ENCODE data around the gene PRDM10. TPM values are rescaled to one million over a fixed set of nuclear protein-coding genes. Genes with fewer than 3 reads are reported as not detected.

Gene PRDM10
- total and polyA plus RNA-seq, 10 of the 15 experiments (the other 5 are each of a cell fraction or from before 2014, with no cell fraction given): 0.93 to 6.2 (median 4.1) TPM

GRCh38 chr11:129974672-129975071 lies 28.0 kb downstream of the PRDM10 start:
- Histone ChIP-seq H3K4me1 (ENCODE audit: control insufficient read depth, insufficient read depth, low read length) (peaks cover 6% of the 10 kb centered on the region; the same call in 1 of the 2 replicates), H3K27ac (ENCODE audit: control insufficient read depth, insufficient read depth) (no peak overlapping the region), H3K36me3 (ENCODE audit: control insufficient read depth in 2 of 2, insufficient read depth in 2 of 2, low read length in 1 of 2) (no peaks in the 10 kb centered on the region), H2AFZ (ENCODE audit: control insufficient read depth, low read depth, low read length) (no peak overlapping the region), H3K79me2 (ENCODE audit: control insufficient read depth, insufficient read depth, low read length) (no peaks in the 10 kb centered on the region), H3K9me3 (replicated peaks; ENCODE audit: control insufficient read depth, insufficient read depth, low read length) (no peaks in the 10 kb centered on the region), H3K27me3 (replicated peaks in 1 of 2; ENCODE audit: control insufficient read depth in 2 of 2, insufficient read depth in 2 of 2, low read length in 1 of 2) (no peaks in the 10 kb centered on the region), H4K20me1 (ENCODE audit: control insufficient read depth, insufficient read depth) (no peaks in the 10 kb centered on the region), H3K4me2 (ENCODE audit: control insufficient read depth, insufficient read depth) (no peak overlapping the region), H3K4me3 (no peak overlapping the region), H3K9ac (ENCODE audit: control insufficient read depth, insufficient read depth, low read length) (no peak overlapping the region)
- in situ Hi-C loops (cut with MboI): no loop called here
- SMC1A ChIA-PET (ENCODE audit: uncharacterized antibody, unreplicated experiment): no interaction called here
- ATAC-seq (no peak), FAIRE-seq (no peak), DNase-seq (ENCODE audit: low read depth, low spot score) (no peak)
- BruUV-seq (replicated peaks): no TSS peak
- TF ChIP-seq, protein P1, sequence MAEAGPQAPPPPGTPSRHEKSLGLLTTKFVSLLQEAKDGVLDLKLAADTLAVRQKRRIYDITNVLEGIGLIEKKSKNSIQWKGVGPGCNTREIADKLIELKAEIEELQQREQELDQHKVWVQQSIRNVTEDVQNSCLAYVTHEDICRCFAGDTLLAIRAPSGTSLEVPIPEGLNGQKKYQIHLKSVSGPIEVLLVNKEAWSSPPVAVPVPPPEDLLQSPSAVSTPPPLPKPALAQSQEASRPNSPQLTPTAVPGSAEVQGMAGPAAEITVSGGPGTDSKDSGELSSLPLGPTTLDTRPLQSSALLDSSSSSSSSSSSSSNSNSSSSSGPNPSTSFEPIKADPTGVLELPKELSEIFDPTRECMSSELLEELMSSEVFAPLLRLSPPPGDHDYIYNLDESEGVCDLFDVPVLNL (IDR thresholded peaks at IDR 0.05; ENCODE audit: low read depth, low read length): no peak
- no peak for TF ChIP-seq POLR2AphosphoS5 (IDR thresholded peaks at IDR 0.05; ENCODE audit: low read length)
- TF ChIP-seq EED (IDR thresholded peaks at IDR 0.05; ENCODE audit: low read depth): no peak
- TF ChIP-seq SUPT20H (IDR thresholded peaks at IDR 0.05; ENCODE audit: borderline replicate concordance, control insufficient read depth, low read depth, low read length): no peak
- no peak for TF ChIP-seq ATF7 (IDR thresholded peaks at IDR 0.05; ENCODE audit: low read depth)
- TF ChIP-seq, protein P2, sequence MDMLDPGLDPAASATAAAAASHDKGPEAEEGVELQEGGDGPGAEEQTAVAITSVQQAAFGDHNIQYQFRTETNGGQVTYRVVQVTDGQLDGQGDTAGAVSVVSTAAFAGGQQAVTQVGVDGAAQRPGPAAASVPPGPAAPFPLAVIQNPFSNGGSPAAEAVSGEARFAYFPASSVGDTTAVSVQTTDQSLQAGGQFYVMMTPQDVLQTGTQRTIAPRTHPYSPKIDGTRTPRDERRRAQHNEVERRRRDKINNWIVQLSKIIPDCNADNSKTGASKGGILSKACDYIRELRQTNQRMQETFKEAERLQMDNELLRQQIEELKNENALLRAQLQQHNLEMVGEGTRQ (IDR thresholded peaks at IDR 0.05; ENCODE audit: borderline replicate concordance, low read depth, low read length): no peak
- TF ChIP-seq LARP7 (IDR thresholded peaks at IDR 0.05): no peak
- TF ChIP-seq RUNX3 (IDR thresholded peaks at IDR 0.05; ENCODE audit: low read length): no peak
- TF ChIP-seq, protein P3, sequence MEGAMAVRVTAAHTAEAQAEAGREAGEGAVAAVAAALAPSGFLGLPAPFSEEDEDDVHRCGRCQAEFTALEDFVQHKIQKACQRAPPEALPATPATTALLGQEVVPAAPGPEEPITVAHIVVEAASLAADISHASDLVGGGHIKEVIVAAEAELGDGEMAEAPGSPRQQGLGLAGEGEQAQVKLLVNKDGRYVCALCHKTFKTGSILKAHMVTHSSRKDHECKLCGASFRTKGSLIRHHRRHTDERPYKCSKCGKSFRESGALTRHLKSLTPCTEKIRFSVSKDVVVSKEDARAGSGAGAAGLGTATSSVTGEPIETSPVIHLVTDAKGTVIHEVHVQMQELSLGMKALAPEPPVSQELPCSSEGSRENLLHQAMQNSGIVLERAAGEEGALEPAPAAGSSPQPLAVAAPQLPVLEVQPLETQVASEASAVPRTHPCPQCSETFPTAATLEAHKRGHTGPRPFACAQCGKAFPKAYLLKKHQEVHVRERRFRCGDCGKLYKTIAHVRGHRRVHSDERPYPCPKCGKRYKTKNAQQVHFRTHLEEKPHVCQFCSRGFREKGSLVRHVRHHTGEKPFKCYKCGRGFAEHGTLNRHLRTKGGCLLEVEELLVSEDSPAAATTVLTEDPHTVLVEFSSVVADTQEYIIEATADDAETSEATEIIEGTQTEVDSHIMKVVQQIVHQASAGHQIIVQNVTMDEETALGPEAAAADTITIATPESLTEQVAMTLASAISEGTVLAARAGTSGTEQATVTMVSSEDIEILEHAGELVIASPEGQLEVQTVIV (IDR thresholded peaks at IDR 0.05; ENCODE audit: borderline replicate concordance, partially characterized antibody): no peak
- no peak for TF ChIP-seq RB1 (IDR thresholded peaks at IDR 0.05; ENCODE audit: borderline replicate concordance)
- no peak for TF ChIP-seq ESRRA (IDR thresholded peaks at IDR 0.05; ENCODE audit: low read length)
- TF ChIP-seq TBL1XR1 (IDR thresholded peaks at IDR 0.05; ENCODE audit: low read depth, low read length): no peak
- TF ChIP-seq NR2C2 (IDR thresholded peaks at IDR 0.05; ENCODE audit: borderline replicate concordance, control insufficient read depth, insufficient read length, low read depth): no peak
- no peak for TF ChIP-seq CBX3 (IDR thresholded peaks at IDR 0.05; ENCODE audit: borderline replicate concordance, low read depth)
- TF ChIP-seq NFIC (IDR thresholded peaks at IDR 0.05; ENCODE audit: low read depth, low read length): no peak
- TF ChIP-seq ZNF622 (IDR thresholded peaks at IDR 0.05): no peak
- no peak for TF ChIP-seq IRF4 (IDR thresholded peaks at IDR 0.05; ENCODE audit: low read depth, low read length)
- TF ChIP-seq, protein P4, sequence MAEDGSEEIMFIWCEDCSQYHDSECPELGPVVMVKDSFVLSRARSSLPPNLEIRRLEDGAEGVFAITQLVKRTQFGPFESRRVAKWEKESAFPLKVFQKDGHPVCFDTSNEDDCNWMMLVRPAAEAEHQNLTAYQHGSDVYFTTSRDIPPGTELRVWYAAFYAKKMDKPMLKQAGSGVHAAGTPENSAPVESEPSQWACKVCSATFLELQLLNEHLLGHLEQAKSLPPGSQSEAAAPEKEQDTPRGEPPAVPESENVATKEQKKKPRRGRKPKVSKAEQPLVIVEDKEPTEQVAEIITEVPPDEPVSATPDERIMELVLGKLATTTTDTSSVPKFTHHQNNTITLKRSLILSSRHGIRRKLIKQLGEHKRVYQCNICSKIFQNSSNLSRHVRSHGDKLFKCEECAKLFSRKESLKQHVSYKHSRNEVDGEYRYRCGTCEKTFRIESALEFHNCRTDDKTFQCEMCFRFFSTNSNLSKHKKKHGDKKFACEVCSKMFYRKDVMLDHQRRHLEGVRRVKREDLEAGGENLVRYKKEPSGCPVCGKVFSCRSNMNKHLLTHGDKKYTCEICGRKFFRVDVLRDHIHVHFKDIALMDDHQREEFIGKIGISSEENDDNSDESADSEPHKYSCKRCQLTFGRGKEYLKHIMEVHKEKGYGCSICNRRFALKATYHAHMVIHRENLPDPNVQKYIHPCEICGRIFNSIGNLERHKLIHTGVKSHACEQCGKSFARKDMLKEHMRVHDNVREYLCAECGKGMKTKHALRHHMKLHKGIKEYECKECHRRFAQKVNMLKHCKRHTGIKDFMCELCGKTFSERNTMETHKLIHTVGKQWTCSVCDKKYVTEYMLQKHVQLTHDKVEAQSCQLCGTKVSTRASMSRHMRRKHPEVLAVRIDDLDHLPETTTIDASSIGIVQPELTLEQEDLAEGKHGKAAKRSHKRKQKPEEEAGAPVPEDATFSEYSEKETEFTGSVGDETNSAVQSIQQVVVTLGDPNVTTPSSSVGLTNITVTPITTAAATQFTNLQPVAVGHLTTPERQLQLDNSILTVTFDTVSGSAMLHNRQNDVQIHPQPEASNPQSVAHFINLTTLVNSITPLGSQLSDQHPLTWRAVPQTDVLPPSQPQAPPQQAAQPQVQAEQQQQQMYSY (CRISPR knock-in tag; IDR thresholded peaks at IDR 0.05): no peak
- TF ChIP-seq RFX5 (IDR thresholded peaks at IDR 0.05; ENCODE audit: low read depth, low read length): no peak
- CTCF ChIA-PET: no interaction called here
- RAD21 ChIA-PET (ENCODE audit: unreplicated experiment): no interaction called here
- intact Hi-C loops (cut with micrococcal nuclease; ENCODE audit: unreplicated experiment): no loop called here
- WGBS (ENCODE audit: insufficient coverage, insufficient replicate concordance, low lambda C conversion rate, missing lambda C conversion rate): 92% methylated on average over 11 of the region's 11 CpGs
- POLR2A ChIA-PET: no interaction called here

Measured in GM12878 (cell line).